WERI-Rb-1 (cell line): Measurements from ENCODE around the gene ADAMTS12.
"Not testable (repeated sequence)": the region's sequence is repeated elsewhere in the genome, so short reads cannot be mapped to it uniquely, and the experiment has no call there.

Experiments used
- DNase-seq: peaks from one replicate; pipeline ENCODE4 v3.0.0-alpha.2; 2020
- H3K27ac ChIP-seq: fragments of 250-450 bp; sonication (Bioruptor Pico); 2 replicates; pipeline ENCODE4 v1.5.1; 2020; ENCODE audit warnings: mild to moderate bottlenecking, moderate library complexity
- H3K27me3 ChIP-seq: fragments of 250-450 bp; sonication (Bioruptor Pico); 2 replicates; pipeline ENCODE4 v1.5.1; 2021; ENCODE audit warnings: mild to moderate bottlenecking, low read depth, moderate library complexity; ENCODE audit not compliant: insufficient read depth, severe bottlenecking
- H3K36me3 ChIP-seq: fragments of 250-450 bp; sonication (Bioruptor Pico); 2 replicates; pipeline ENCODE4 v1.5.1; 2020; ENCODE audit warnings: mild to moderate bottlenecking, moderate library complexity
- H3K4me3 ChIP-seq: 2 replicates; pipeline ENCODE4 v1.5.1; 2011; ENCODE audit warnings: low read depth, mild to moderate bottlenecking, control low read depth, low read length
- H3K9me3 ChIP-seq: fragments of 250-450 bp; sonication (Bioruptor Pico); 2 replicates; pipeline ENCODE4 v1.5.1; 2021; ENCODE audit warnings: mild to moderate bottlenecking, moderate library complexity; ENCODE audit not compliant: severe bottlenecking
- CTCF ChIP-seq: IDR thresholded peaks from 2 replicates; pipeline ENCODE4 v1.5.1; 2011; ENCODE audit warnings: low read depth, mild to moderate bottlenecking, control low read depth, inconsistent platforms, low read length

Gene ADAMTS12

GRCh38 chr5:33523208-33523771 is 368.5 kb downstream of the ADAMTS12 start:
- no peaks in the 10 kb centered on the region for H3K36me3 ChIP-seq
- H3K9me3 ChIP-seq = no peaks in the 10 kb centered on the region
- TF ChIP-seq CTCF = no peak
- no peak overlapping the region for H3K4me3 ChIP-seq
- peaks cover 64% of the 10 kb centered on the region for H3K27me3 ChIP-seq
- no peak for DNase-seq
- no peak overlapping the region for H3K27ac ChIP-seq

- no peaks in the 10 kb centered on the region for H3K36me3 ChIP-seq
- no peak overlapping the region for H3K4me3 ChIP-seq
- no peak for TF ChIP-seq CTCF
- H3K27me3 ChIP-seq = peaks cover 32% of the 10 kb centered on the region
- DNase-seq = no peak
- H3K9me3 ChIP-seq = peaks cover 2% of the 10 kb centered on the region
- no peak overlapping the region for H3K27ac ChIP-seq
Observed at GRCh38 chr5:33516421-33516820, 375.4 kb downstream of the ADAMTS12 start.

GRCh38 chr5:33515366-33515765 is 376.4 kb downstream of the ADAMTS12 start:
- H3K27me3 ChIP-seq = peaks cover 38% of the 10 kb centered on the region
- DNase-seq, H3K27ac ChIP-seq, H3K4me3 ChIP-seq, H3K36me3 ChIP-seq, H3K9me3 ChIP-seq: not testable (repeated sequence)

DNA sequence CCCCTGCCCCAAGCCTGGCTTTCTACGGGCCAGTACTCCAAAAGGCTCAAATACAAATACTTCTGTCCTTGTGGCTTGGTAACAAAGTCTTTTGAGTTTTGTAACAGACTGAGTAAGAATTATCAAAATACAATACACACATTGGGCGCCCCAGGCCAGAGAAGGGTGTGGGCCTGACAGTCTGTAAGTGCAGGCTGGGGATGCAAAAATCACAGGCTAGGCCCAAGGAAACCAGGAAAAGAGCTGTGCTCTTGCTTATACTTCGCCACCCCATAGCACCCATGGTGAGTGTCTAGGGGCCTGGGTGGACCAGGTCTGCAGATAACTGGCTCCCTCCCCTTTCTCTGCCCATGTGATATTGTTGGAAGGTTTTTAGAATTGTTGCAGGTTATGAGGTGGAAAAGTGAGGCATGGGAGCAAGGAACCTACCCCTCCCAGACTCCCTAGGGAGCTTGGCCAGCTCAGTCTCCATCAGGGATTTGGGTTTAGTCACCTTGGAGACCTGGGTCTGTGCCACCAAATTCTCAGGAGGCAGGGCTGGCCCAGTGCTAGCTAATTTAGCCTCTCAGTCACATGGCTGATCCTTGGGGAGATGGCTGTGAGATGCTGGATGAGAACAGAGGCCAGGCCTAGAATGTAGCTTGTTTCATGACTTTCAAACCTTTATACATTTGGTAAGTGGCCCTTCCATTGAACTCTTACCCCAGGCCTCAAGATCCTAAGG is 378.2 kb downstream of the ADAMTS12 start:
- H3K27me3 ChIP-seq = peaks cover 44% of the 10 kb centered on the region
- no peak overlapping the region for H3K4me3 ChIP-seq
- peaks cover 2% of the 10 kb centered on the region for H3K9me3 ChIP-seq
- H3K27ac ChIP-seq = no peak overlapping the region
- H3K36me3 ChIP-seq = no peaks in the 10 kb centered on the region
- TF ChIP-seq CTCF = no peak
- DNase-seq = no peak

- DNase-seq = no peak
- Histone ChIP-seq H3K4me3 (no peak overlapping the region), H3K27me3 (peaks cover 66% of the 10 kb centered on the region), H3K9me3 (no peaks in the 10 kb centered on the region), H3K27ac (no peak overlapping the region), H3K36me3 (no peaks in the 10 kb centered on the region)
- no peak for TF ChIP-seq CTCF
Observed at GRCh38 chr5:33509036-33509435, 382.8 kb downstream of the ADAMTS12 start.

DNA sequence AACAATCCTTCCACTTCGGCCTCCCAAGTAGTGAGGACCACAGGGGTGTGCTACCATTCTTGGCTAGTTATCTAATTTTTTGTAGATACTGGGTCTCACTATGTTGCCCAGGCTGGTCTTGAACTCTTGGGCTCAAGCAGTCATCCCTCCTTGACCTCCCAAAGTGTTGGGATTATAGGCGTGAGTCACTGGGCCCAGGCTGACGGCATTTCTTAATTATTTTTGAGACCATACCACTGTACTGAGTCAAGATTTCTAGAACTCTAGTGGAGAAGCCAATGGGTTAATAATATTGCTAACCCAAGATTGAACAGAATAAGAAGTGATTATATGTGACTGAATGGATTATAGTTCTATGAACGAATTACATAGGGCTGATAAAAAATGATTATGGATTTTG is 384.4 kb downstream of the ADAMTS12 start:
- DNase-seq = no peak
- Histone ChIP-seq H3K27me3 (peaks cover 66% of the 10 kb centered on the region), H3K4me3 (no peak overlapping the region), H3K36me3 (no peaks in the 10 kb centered on the region), H3K9me3 (no peaks in the 10 kb centered on the region), H3K27ac (no peak overlapping the region)
- no peak for TF ChIP-seq CTCF
